HEK293 (cell line): ENCODE data around the gene SUPT4H1.

Source experiments
- CTCF ChIA-PET: fragments of 350-600 bp; formaldehyde crosslinking; extraction: SDS; loops from one replicate; lab custom pipeline; 2021; ENCODE audit warnings: antibody characterized with exemption; lab: Yijun Ruan, JAX
- POLR2A ChIA-PET: fragments of 300-600 bp; formaldehyde crosslinking; extraction: SDS; loops from one replicate; lab custom pipeline; 2020; ENCODE audit warnings: antibody characterized with exemption, inconsistent platforms; lab: Yijun Ruan, JAX
- H3K27ac ChIP-seq: fragments of 200-500 bp; sonication (Bioruptor generic); 2 replicates; pipeline ENCODE4 v1.5.1; 2014; ENCODE audit warnings: low read depth, low read length, control low read depth, inconsistent platforms; ENCODE audit errors: extremely low read depth
- H3K36me3 ChIP-seq, 2 experiments: fragments of 200-500 bp in 1 of 2; sonication (Bioruptor generic) in 1 of 2; 1 replicate in 1 of 2; 2 replicates in 1 of 2; pipeline ENCODE4 v1.5.1; 2014 to 2017; ENCODE audit warnings: inconsistent platforms in 2 of 2, low read length in 2 of 2; ENCODE audit not compliant: control insufficient read depth in 2 of 2, insufficient read depth in 1 of 2
- H3K4me1 ChIP-seq: fragments of 200-500 bp; sonication (Bioruptor generic); 2 replicates; pipeline ENCODE4 v1.5.1; 2014; ENCODE audit warnings: mild to moderate bottlenecking, low read length, inconsistent platforms; ENCODE audit not compliant: control insufficient read depth, insufficient read depth
- H3K4me3 ChIP-seq: 2 replicates; pipeline ENCODE4 v1.5.1; 2011; ENCODE audit warnings: low read depth, mild to moderate bottlenecking, control low read depth, low read length, moderate library complexity
- H3K9me3 ChIP-seq: fragments of 200-500 bp; sonication (Bioruptor generic); 2 replicates; pipeline ENCODE4 v1.5.1; 2014; ENCODE audit warnings: low read depth, low read length, inconsistent platforms; ENCODE audit not compliant: control insufficient read depth, insufficient read depth
- AEBP2 ChIP-seq: fragments of 450-650 bp; formaldehyde crosslinking; IDR thresholded peaks from 2 replicates; pipeline ENCODE4 v1.5.1; 2016; ENCODE audit warnings: missing biosample characterization, missing genetic modification characterization, borderline replicate concordance
- ATF2 ChIP-seq: fragments of 450-650 bp; formaldehyde crosslinking; IDR thresholded peaks from 2 replicates; pipeline ENCODE4 v1.5.1; 2016; ENCODE audit warnings: missing biosample characterization, missing genetic modification characterization, low read depth
- KLF1 ChIP-seq: fragments of 450-650 bp; formaldehyde crosslinking; IDR thresholded peaks from 2 replicates; pipeline ENCODE4 v1.5.1; 2016; ENCODE audit warnings: missing biosample characterization, missing genetic modification characterization
- SP7 ChIP-seq: fragments of 450-650 bp; formaldehyde crosslinking; IDR thresholded peaks from 2 replicates; pipeline ENCODE4 v1.5.1; 2016; ENCODE audit warnings: missing biosample characterization, missing genetic modification characterization
- ZBTB11 ChIP-seq: fragments of 450-650 bp; formaldehyde crosslinking; conservative IDR thresholded peaks from 2 replicates; pipeline ENCODE4 v1.5.1; 2016; ENCODE audit warnings: low read depth, missing biosample characterization, missing genetic modification characterization
- ZNF10 ChIP-seq: fragments of 450-650 bp; formaldehyde crosslinking; IDR thresholded peaks from 2 replicates; pipeline ENCODE4 v1.5.1; 2017; ENCODE audit warnings: missing biosample characterization, missing genetic modification characterization
- ZNF112 ChIP-seq: fragments of 450-650 bp; formaldehyde crosslinking; IDR thresholded peaks from 2 replicates; pipeline ENCODE4 v1.5.0; 2017; ENCODE audit warnings: missing biosample characterization, missing genetic modification characterization
- ZNF121 ChIP-seq: fragments of 450-650 bp; formaldehyde crosslinking; IDR thresholded peaks from 2 replicates; pipeline ENCODE4 v1.5.1; 2016; ENCODE audit warnings: missing biosample characterization, missing genetic modification characterization
- ZNF211 ChIP-seq: fragments of 450-650 bp; formaldehyde crosslinking; IDR thresholded peaks from 2 replicates; pipeline ENCODE4 v1.5.1; 2016; ENCODE audit warnings: low read depth, missing biosample characterization, missing genetic modification characterization
- ZNF239 ChIP-seq: fragments of 450-650 bp; formaldehyde crosslinking; IDR thresholded peaks from 2 replicates; pipeline ENCODE4 v1.5.1; 2016; ENCODE audit warnings: missing biosample characterization, missing genetic modification characterization
- ZNF350 ChIP-seq: fragments of 450-650 bp; formaldehyde crosslinking; IDR thresholded peaks from 2 replicates; pipeline ENCODE4 v1.5.0; 2017; ENCODE audit warnings: missing biosample characterization, mild to moderate bottlenecking, missing genetic modification characterization
- ZNF529 ChIP-seq: fragments of 450-650 bp; formaldehyde crosslinking; IDR thresholded peaks from 2 replicates; pipeline ENCODE4 v1.5.1; 2017; ENCODE audit warnings: missing genetic modification characterization, missing biosample characterization; ENCODE audit not compliant: insufficient replicate concordance
- ZNF530 ChIP-seq: fragments of 450-650 bp; formaldehyde crosslinking; IDR thresholded peaks from 2 replicates; pipeline ENCODE4 v1.5.1; 2016; ENCODE audit warnings: low read depth, missing biosample characterization, missing genetic modification characterization
- ZNF677 ChIP-seq: fragments of 450-650 bp; IDR thresholded peaks from 2 replicates; pipeline ENCODE4 v1.5.0; 2018; ENCODE audit warnings: missing biosample characterization, mild to moderate bottlenecking, missing genetic modification characterization, moderate library complexity
- ZNF701 ChIP-seq: fragments of 450-650 bp; formaldehyde crosslinking; IDR thresholded peaks from 2 replicates; pipeline ENCODE4 v1.5.1; 2016; ENCODE audit warnings: missing biosample characterization, missing genetic modification characterization
- ZNF768 ChIP-seq: fragments of 450-650 bp; formaldehyde crosslinking; IDR thresholded peaks from 2 replicates; pipeline ENCODE4 v1.5.1; 2018; ENCODE audit warnings: missing biosample characterization, mild to moderate bottlenecking, missing genetic modification characterization
- ZNF791 ChIP-seq: fragments of 450-650 bp; formaldehyde crosslinking; IDR thresholded peaks from 2 replicates; pipeline ENCODE4 v1.5.1; 2016; ENCODE audit warnings: missing biosample characterization, missing genetic modification characterization

SUPT4H1 gene

GRCh38 chr17:58357312-58358297, 5.6 kb upstream of the SUPT4H1 start:
- Histone ChIP-seq H3K4me3 (no peak overlapping the region), H3K27ac (no peak overlapping the region), H3K9me3 (no peaks in the 10 kb centered on the region), H3K4me1 (peaks cover 9% of the 10 kb centered on the region), H3K36me3 (peaks cover 0 to 67% of the 10 kb centered on the region in 2 experiments; a peak in 2 of 3 replicates)
- ChIA-PET POLR2A (interaction anchor here (0.7 kb wide), 1 partner anchor 38 kb away, joined by 3 read pairs; no protein-coding TSS in a partner anchor), CTCF (no interaction called here)
- TF ChIP-seq AEBP2 (tag by site-specific recombination), result no peak
- no peak for TF ChIP-seq SP7
- no peak for TF ChIP-seq ZNF121
- no peak for TF ChIP-seq ZNF791 (tag by site-specific recombination)
- no peak for TF ChIP-seq KLF1
- TF ChIP-seq ZNF529 (tag by site-specific recombination), result no peak
- no peak for TF ChIP-seq ZNF530

GRCh38 chr17:58356231-58356630, 4.2 kb upstream of the SUPT4H1 start:
- TF ChIP-seq ZNF112 (no peak), ATF2 (no peak), ZNF768 (tag by site-specific recombination) (no peak), ZNF211 (tag by site-specific recombination) (no peak), ZNF10 (tag by site-specific recombination) (no peak), ZNF701 (no peak), ZNF350 (tag by site-specific recombination) (no peak), ZNF239 (no peak), ZBTB11 (tag by site-specific recombination) (no peak), ZNF677 (no peak)

More at GRCh38 chr17:58356231-58356630, 4.2 kb upstream of the SUPT4H1 start:
- Histone ChIP-seq H3K9me3 (no peaks in the 10 kb centered on the region), H3K4me1 (peaks cover 9% of the 10 kb centered on the region), H3K27ac (no peak overlapping the region), H3K4me3 (no peak overlapping the region), H3K36me3 (peaks cover 0 to 59% of the 10 kb centered on the region in 2 experiments; a peak in 2 of 3 replicates)
- ChIA-PET CTCF (interaction anchor here (1.1 to 2.3 kb wide), 2 partner anchors 39 to 61 kb away, joined by 7 to 11 read pairs; partner anchors contain the start of gene RNF43), POLR2A (interaction anchor here (0.6 to 1.0 kb wide), 2 partner anchors 61 to 993 kb away, joined by 3 to 7 read pairs; partner anchors contain the start of gene RNF43)
